GM19099 (cell line): ENCODE results near the gene SLC2A9.

Source experiments
- POLR2A ChIP-seq: IDR thresholded peaks from 3 replicates; pipeline ENCODE4 v1.6.1; 2011; ENCODE audit warnings: low read depth; ENCODE audit not compliant: insufficient read length; ENCODE audit errors: extremely low read depth

The SLC2A9 gene

DNA sequence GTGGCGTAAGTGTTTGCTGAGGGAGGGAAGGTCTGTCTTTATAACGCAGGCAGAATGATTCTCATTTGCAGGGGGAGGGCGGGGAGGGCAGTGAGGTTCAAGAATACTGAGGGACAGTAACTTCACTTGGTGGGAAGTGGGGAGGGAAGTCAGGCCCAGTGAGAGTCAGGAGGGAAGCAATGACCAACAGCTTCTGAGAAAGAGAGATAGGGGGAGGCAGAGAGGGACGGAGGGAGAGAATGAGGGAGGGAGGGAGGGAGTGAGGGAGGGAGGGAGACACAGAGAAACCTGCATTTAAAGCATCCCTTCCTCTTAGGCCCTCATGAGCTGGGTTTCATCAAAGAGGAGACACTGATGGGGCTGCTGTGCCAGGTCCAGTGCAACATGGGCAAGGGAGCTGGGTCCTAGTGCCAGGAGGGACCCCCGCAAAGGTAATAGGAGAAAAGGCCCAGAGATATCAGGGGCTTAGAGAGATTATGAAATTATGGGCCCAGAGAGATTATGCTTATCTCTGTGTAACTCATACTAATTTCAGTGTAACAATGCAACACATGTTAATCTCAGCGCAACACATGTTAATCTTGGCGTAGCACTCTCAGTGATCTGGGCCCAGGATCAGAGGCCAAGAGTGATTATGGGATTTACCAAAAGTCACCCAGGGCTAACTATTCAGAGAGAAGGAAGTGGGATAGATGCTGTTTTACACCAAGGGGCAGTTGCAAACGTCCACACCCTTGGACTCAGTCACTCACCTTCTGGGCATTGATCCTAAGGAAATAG is 127.8 kb downstream of the SLC2A9 start:
- no peak for TF ChIP-seq POLR2A

DNA sequence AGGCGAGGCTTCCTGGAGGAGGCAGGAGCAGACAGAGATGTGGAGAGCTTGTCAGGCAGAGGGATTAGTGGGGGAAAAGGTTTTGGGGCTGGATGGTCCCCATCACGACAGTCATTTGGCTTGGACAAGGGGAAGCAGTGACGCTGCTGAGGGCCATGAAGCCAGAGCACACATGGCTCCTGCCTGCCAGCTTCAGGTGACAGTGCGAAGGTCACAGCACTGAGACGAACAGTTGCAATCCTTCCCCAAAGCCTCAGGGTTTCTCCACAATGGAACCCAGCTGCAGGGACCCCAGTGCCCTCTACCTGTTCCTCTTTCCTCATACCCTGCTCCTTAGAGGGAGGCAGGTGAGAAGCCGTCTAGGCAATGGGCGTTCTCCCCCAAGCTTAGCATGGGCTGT is 129.6 kb downstream of the SLC2A9 start:
- no peak for TF ChIP-seq POLR2A

DNA sequence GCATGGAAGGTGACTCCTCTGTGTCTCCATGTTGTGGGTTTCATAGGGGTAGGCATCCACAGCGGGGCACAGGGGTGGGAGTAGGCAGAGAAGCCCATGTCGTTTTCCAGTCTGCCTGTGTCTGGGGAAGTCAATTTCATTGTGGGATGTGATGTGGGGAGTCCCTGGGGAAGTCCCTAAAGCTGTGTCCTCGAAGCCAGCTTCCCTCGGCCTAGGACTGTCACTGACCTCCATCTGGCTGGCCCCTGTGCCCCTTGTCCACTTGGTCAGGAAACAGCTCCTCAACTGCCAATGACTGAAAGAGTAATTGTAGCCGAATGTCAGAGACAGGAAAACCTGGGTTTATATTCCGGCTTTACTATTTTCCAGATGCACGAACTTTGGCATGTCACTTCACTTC is 130.2 kb downstream of the SLC2A9 start:
- no peak for TF ChIP-seq POLR2A

DNA sequence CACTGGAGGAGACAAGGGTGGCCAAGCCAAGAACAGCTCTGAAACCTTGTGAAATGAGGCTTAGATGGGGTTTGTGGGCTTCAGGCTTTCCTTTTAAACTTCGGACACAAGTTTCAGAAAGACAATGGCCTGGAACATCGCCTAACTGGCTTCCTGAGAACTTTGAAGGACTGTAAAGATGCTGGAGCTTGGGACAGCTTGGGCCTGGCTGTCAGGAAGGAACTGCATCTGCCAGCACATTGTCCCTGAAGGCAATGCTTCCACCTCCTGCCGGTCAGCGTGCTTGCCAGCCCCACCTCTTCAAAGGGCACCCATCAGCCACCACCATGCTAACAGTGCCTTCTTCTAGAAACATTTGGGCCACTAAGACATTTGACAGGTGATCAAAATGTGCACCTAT is 132.0 kb downstream of the SLC2A9 start:
- no peak for TF ChIP-seq POLR2A

DNA sequence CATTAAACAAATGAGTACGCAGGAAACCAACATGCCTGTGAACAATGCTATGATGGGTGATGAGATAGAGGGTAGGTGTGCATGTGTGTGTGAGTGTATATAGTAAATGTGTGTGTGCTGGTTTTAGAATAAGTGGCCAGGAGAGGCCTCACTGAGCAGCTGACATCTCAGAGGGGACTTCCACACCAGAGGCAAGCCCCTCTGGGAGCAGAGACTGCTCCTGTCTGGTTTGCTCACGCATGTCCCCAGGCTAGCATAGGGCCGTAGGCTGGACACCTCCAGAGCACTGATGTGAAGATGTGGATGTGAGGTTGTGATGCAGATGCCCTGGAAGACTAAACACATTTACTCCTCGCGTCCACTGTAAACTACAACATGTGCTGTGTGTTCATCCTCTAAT is 135.3 kb downstream of the SLC2A9 start:
- TF ChIP-seq POLR2A, result no peak

DNA sequence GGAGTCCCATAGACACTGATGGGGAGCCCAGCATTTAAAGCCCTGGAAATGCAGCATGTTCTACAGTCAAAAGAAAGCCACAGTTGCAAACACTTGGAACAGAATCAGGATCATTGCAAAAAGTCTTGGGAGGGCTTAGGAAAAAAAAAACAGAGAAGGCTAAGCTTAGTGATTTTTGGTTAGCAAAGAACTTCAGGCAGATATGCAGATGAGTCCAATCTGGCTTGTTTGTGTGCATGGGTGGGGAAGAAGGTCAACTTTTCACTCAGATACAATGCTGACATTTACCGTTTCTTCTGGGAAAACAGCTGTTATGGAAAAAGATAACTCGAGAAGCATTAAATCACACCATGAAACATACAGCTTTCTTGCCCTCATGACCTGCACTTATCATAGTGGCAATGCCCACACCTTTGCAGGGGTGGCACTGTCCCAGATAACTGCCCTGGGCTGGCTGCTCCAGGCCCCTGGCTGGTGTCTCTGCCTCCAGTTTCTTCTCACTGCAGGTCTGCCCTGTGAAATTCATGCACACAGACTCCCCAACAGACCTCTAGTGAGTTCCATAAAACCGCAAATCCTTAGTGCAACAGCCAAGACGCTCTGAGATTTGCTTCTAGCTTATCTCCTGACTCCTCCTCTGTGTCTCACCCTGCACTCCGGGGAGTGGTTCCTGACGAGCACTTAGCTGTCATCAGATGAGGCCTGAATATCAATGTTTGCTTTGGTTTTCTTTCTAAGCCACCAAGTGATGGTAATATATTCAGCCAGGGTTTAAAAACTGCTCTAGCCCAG is 140.7 kb downstream of the SLC2A9 start:
- no peak for TF ChIP-seq POLR2A

DNA sequence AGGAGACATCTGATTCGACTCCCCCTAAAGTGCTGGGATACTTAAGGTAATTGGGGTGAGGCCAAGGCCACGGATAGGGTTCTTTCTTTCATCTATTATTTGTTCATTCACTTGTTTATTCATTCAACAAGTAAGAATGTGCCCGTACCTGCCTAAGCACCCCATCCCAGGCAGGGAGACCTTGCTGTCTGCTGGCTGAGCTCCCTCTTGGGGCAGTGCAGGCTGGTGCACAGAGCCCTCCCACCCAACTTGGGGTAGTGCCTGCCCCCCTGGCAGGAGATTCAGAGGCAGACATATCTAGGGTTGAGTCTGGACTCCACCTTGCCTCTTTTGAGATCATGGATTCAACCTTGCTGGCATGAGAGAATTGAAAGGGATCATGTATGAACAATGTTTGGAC is 144.2 kb downstream of the SLC2A9 start:
- no peak for TF ChIP-seq POLR2A

DNA sequence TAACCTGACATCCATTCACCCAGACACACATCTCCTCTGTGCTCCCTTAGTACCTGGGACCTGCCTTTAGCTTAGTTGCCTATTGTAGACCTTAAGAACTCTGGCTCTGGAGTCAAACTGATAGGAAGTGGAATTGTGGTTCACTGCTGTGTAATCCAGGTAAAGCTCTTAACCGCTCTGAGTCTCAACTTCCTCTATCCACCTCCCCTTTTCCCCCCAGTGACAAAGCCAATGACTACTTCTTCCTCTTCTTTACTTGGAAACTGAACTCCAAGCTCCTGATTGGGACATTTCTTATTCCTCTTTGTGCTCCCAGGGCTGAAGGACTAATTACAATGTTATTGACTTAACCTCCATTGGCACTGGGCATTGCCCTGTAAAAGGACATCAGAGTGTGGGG is 145.8 kb downstream of the SLC2A9 start:
- no peak for TF ChIP-seq POLR2A

DNA sequence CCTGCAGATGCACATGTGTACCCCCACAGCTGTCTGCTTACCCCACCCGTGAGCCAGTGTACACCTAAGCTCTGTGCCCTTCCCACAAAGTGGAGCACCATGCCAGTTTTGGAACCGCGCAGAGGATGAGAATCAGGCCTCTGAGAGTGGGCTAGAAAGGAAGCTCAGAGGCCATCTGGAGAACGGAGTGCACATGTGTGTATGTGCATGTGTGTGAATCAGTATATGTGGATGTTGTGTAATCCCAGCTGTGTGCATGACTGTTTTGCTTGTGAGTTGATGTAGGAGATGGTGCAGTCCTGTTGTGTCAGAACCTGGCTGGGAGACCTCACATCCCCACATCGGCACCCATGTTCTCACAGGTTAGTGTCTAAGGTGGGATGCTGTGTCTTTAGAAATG is 146.9 kb downstream of the SLC2A9 start:
- no peak for TF ChIP-seq POLR2A

DNA sequence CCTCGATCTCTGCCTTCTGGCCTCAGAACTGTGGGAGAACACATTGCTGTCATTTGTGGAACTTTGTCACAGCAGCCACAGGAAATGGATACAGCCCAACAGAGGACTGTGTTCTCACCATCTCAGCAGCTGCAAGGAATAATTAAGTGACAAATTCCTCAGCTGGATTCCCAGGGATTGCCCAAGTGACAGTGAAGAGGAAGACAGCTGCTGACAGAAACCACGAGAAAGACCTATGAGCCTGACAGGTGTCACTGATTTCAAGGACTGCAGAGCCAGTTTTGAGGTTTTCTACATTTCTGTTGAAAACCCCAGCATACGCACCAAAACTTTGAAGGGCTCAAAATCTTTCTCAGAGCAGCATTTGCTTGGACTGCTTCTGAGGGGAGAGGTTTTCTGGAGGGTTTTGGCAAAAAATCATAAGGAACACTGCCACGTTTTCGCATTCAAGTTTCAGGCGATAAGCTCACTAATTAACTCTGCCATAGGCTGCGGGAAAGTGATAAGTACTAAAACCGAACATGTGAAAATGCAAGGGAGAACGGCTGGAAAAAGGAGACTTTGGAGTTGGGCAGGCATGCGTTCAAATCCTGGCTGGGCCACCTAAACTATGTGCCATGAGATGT is 151.0 kb downstream of the SLC2A9 start:
- no peak for TF ChIP-seq POLR2A

DNA sequence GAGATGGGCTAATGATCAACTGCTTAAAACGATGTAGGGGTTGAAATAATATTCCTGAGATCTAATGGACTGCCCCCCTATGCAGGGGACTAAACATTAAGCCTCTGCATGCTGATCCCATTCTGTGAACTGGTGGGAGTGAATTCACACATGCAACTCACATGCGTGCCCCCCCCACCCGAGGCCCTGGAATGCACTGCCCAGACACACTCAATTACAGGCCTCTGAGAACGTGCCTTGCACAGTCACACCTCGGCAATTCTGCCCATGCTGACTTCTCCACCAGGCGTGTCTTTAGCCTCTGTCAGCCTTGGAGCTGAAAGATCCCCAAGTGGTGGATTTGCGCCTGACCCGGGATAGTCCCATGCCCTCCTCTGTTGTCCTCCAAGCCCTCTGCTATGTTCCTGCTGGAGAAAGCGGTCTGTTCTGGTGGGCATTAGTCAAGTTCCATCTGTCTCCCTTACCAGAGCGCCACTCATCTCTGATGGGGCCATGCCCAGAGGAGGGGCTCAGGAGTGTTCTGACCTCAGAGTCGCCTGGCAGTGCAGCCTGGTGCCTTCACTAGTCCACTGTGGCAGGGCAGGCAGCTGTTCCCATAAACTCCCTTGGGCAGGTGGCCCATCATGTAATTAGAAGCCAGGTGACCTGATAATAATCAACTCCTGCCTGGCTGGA is 153.4 kb downstream of the SLC2A9 start:
- no peak for TF ChIP-seq POLR2A

DNA sequence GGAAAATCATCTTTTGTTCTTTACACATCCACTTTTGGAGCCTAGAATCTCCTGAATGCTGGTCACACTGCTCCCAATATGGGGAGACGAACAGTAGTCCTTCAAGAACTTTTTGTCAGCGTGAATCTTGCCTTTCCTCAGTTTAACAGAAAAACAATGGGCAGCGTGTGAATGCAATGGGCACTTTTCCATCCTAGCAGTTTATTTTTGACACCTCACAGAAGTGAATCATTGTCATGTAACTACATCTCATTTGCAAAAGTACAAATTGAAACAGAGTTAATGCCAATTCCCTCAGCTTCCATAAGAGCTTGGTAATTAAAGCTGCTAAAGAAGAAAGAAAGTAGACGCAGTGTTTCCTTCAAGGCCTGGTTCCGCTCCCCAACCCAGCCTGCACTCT is 154.4 kb downstream of the SLC2A9 start:
- no peak for TF ChIP-seq POLR2A

DNA sequence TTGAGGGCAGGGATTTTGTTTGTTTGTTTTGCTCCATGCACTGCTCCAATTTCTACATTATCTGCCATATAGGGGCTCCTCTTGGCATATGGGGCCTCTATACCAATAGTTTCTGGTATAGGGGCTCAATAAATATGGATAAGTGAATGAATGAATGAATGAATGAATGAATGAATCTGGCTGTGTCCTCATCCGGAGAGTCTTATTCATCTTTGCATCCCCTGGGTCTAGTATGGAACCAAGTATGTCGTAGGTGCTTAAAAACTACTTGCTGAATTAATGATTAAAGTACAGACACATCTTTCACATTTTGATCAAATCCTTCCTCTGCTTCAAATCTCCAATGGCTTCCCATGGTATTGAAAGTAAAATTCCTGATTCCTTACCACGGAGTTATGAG is 159.7 kb downstream of the SLC2A9 start:
- TF ChIP-seq POLR2A, result no peak

DNA sequence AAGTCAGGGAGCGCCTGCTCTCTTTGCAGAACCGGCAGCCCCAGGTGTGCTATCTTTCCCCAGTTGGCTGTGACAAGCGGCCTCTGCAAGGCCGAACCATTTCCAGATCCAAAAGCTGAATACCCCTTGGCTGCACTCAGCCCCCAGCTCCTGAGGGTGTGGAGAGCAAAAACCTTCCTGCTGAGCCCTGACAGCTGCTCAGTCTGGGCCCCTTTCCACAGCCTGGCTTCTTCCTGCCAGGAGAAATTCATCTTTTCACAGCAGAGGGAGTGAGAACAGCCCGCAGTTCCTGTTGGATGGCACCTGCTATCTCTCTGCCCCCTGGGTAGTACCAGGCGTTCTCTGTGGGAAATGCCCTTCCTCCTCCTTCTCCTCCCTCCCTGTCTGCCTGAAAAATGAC is 161.5 kb downstream of the SLC2A9 start:
- no peak for TF ChIP-seq POLR2A

DNA sequence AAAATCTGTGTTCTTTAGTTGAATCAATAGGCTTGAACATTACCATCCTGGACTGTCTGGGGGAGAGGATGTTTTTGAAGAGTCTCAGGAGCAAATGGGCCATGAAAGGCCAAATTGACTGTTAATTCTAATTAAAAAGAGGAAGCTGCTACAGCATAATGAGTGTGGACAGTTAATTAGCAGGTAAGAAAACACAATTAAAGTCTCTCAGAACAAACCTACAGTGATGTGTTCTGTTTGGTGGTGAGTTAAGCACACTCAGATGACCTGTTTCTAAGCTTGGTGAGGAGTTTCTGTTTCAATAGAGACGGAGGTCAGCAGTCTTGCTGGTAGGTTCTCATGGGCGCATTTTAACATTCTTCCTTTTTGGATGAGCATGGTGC is 171.8 kb downstream of the SLC2A9 start:
- TF ChIP-seq POLR2A, result no peak
